Daoy (cell line): Measurements from ENCODE around the gene RASSF7. TPM values are rescaled to one million over a fixed set of nuclear protein-coding genes. Genes with fewer than 3 reads are reported as not detected.

ENCODE experiments used
- DNase-seq: peaks from one replicate; pipeline ENCODE4 v3.0.0-alpha.2; 2015; ENCODE audit warnings: low read depth
- total RNA-seq: library from RNA; depleted of rRNA; stranded (reverse); fragments of >200 nt; shearing (Covaris generic); gene quantifications from 2 replicates; pipeline ENCODE4 v1.2.3, GENCODE V29; 2014

RASSF7 gene
- total RNA-seq, 1 experiment from 2014 or later = 19.8 TPM

- no peak for DNase-seq
Measured at GRCh38 chr11:551596-551995, 9.2 kb upstream of the RASSF7 start.

- no peak for DNase-seq
Measured at GRCh38 chr11:553083-553987, 7.4 kb upstream of the RASSF7 start.

DNA sequence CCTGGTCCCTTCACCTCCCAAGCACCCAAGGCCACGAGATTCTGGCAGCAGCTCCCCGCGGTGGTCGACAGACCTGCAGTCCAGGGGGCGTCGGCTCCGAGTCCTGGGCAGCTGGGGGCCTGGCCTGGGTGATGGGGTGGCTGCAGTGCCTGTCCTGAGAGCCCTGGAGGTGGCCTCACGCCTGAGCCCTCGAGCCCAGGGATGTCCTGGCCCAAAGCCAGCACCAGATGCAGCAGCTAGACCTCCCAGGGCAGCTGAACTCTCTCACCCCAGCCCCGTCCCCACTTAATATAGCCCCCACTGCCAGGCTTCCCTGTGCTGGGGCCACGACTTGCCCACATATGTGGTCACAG lies 6.8 kb upstream of the RASSF7 start:
- DNase-seq = no peak

DNA sequence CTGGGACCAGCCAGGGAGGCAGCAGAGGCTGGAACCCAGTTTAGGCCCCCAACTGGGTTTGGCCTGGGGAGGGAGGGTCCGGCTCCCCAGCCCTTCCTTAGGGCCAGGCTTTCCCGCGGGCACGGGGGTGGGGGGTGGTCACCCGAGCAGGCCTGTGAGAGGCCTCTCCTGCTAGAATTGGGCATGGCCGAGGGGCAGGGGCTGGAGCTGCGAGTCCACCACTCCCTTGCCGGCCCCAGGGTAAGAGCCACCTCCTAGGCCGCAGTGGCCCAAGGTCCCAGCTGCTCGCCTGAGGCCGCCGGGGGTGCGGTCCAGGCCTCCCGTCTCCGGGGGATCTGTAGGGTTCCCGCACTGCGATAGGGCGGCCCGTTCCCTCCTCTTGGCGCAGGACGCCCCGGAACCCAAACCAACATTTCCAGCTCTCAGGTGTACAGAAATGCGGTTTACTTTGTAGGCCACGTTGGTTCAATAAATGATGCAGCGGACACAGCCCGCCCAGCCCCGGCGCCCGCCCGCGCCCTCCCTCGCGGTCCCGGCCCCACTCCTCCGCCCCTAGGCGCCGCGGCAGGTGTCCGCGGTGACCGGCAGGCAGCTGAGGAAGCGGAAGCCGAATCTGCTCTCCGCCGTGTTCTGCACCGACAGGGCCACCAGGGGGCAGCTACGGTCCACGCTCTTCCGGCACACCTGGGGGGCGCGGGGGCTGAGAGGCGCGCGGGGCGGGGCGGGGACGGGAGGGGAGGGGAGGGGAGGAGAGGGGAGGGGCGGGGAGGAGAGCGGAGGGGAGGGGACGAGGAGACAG lies 6.1 kb upstream of the RASSF7 start:
- DNase-seq = peak; percentile 77

DNA sequence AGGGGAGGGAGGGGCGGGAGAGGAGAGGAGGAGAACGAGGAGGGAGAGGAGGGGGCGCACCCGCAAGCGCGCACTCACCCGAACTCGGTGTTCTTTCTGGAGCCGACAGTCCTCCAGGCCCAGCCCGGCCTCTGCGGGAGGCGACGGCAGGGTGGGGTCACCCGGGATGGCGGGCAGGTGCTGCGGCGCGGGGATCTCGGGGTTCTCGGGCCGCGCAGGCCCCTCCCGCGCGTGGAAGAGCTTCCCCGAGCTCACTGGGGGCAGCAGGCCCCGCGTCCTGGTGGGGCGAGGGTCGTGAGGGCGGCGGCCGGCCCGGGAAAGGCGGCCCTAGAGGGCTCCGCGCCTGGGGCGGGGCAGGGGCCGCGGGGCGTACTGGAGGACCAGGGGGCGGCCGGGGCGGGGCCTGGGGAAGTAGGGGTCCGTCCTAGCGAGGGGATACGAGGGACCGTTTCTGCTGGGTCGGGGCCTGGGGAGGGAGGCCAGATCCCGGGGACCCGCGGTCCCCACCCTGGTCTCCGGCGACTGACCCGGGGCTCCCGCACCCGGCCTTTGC lies 5.5 kb upstream of the RASSF7 start:
- no peak for DNase-seq

GRCh38 chr11:555780-556661 lies 4.7 kb upstream of the RASSF7 start:
- DNase-seq = no peak

DNA sequence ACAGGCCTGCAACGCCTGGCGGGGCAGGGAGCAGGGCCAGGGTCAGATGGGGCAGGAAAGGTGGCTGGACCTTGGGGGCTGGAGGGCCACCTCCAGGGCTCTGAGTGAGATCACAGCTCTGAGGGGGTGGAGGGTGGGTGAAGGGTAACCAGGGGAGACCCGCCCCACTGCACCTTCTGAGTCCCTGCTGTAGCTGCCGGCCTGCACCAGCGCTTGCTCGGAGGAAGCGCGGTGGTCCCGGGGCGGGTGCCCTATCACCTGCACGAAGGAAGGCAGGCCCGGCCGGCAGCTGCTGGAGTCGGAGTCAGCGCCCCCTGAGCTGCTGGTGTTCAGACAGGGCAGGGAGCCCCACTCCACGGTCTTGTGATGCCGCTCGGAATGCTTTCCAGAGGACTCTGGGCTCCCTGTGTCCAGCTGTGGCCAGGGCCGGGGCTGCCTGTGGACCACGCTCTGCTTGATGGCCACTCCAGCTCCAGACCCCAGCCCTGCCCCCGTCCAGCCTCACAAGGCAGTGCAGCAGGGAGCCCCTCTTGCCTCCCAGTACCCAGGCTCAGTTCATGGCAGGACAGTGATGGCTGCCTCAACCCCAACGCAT lies 4.0 kb upstream of the RASSF7 start:
- no peak for DNase-seq

DNA sequence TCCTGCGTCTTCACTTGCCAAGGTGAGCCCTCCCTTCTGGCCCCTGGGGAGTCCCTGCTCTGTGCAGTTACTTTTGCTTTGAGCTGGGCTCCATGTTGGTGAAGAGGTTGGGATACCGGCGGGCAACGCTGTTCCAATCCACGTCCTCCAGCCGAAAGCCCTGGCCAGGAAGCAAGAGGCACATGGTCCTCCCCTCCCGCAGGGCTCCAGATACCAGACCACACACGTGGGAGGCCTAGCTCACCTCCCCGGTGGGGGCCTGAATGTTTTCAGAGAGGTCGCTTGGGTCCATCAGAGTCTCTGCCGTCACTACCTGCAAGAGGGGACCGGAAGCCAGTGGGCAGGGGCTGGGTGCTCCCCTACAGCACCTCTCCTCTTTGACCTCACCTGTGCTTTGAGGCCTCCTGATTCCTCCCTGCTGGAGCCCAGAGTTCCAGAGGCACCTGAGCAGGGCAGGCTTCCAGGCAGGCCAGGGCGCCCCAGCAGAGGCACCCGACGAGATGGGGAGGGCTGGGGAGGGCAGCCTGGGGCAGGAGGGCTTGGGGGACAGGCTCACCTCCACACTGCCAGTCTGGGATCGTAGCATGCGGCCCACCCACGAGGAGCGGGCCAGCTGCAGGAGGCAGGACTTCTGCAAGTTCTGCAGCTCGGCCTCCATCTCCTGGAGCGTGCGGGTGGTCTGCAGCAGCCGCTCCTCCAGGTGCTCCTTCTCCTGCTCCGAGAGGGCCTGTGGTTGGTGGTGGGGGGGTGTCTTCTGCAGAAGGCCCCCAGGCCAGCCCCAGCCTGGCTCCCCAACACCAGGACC lies 3.2 kb upstream of the RASSF7 start:
- DNase-seq = no peak

GRCh38 chr11:558503-558902 lies 2.3 kb upstream of the RASSF7 start:
- no peak for DNase-seq

- no peak for DNase-seq
Measured at GRCh38 chr11:559020-559620, 1.6 kb upstream of the RASSF7 start.

DNA sequence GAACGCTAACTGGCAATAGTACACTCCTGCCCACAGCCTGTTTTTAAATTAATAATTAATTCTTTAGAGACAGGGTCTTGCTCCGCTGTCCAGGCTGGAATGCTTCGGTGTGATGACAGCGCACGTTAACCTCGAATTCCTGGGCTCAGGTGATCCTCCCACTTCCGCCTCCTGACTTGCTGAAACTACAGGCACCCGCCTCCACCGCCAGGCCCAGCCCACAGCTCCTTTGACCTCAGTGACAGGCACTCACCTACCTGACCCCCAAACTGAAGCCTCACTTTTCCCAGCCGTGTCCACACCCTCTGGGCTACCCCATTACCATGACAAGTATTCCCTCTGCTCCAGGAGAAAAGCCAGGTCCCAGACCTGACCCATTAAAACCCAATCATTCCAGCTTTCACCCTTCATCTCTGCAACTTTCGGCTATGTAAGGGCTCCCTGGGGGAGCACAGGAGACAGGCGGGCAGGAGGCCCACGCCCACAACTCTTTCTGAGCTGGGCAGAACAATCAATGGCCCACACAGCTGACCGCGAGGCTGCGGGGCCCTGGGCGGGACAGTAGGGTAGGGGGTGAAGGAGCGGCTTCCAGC lies 962 bp upstream of the RASSF7 start:
- no peak for DNase-seq

DNA sequence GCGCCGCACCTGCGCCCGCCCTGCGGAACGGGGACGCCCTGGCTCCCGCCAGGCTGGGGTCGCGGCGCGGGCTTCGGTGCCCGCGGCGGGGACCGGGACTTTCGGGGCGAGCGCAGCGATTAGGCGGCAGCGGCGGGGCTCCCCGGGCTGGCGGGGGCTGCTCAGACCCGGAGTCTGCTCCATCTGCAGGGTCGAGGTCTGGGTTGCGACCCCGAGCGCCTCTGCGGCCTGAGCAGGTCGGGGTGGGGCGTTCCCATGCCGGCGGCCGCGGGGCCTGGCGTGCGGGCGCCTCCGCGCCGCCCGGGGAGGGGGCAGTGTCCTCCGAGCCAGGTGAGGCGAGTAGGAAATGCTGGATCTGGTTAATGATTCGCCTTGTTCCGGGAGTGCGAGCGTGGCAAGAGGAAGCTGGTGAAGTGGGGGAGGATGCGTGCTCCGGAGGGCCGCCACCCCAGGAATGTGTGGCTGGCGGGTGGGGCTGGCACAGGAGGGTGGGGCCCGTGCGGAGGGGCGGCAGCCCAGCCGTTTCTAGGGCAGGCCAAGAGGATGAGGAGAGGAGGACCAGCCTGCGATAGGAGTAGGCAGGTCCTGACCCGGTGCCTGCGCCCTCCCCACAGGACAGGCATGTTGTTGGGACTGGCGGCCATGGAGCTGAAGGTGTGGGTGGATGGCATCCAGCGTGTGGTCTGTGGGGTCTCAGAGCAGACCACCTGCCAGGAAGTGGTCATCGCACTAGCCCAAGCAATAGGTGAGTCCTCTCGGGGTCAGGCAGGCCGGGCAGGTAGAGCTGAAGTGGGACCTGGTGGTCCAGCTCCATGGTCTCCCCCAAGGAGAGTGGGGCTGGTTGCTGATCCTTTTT lies 606 bp downstream of the RASSF7 start:
- peak; percentile 63 for DNase-seq

DNA sequence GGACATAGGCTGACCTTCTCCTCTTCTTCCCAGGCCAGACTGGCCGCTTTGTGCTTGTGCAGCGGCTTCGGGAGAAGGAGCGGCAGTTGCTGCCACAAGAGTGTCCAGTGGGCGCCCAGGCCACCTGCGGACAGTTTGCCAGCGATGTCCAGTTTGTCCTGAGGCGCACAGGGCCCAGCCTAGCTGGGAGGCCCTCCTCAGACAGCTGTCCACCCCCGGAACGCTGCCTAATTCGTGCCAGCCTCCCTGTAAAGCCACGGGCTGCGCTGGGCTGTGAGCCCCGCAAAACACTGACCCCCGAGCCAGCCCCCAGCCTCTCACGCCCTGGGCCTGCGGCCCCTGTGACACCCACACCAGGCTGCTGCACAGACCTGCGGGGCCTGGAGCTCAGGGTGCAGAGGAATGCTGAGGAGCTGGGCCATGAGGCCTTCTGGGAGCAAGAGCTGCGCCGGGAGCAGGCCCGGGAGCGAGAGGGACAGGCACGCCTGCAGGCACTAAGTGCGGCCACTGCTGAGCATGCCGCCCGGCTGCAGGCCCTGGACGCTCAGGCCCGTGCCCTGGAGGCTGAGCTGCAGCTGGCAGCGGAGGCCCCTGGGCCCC lies 1.4 kb downstream of the RASSF7 start:
- DNase-seq = no peak

DNA sequence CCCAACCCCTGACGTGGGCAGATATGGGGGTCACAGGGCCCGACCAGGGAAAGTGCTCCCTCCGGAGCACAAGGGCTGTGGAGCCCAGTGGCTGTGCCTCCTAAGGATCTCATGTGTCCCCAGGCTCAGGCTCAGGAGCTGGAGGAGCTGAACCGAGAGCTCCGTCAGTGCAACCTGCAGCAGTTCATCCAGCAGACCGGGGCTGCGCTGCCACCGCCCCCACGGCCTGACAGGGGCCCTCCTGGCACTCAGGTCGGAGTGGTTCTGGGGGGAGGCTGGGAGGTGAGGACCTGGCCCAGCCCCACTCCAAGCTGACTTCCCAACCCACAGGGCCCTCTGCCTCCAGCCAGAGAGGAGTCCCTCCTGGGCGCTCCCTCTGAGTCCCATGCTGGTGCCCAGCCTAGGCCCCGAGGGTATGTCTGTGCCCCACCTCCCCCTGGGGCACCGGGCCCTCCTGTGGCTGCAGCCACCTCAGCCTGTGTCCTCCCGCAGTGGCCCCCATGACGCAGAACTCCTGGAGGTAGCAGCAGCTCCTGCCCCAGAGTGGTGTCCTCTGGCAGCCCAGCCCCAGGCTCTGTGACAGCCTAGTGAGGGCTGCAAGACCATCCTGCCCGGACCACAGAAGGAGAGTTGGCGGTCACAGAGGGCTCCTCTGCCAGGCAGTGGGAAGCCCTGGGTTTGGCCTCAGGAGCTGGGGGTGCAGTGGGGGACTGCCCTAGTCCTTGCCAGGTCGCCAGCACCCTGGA lies 2.5 kb downstream of the RASSF7 start:
- no peak for DNase-seq

DNA sequence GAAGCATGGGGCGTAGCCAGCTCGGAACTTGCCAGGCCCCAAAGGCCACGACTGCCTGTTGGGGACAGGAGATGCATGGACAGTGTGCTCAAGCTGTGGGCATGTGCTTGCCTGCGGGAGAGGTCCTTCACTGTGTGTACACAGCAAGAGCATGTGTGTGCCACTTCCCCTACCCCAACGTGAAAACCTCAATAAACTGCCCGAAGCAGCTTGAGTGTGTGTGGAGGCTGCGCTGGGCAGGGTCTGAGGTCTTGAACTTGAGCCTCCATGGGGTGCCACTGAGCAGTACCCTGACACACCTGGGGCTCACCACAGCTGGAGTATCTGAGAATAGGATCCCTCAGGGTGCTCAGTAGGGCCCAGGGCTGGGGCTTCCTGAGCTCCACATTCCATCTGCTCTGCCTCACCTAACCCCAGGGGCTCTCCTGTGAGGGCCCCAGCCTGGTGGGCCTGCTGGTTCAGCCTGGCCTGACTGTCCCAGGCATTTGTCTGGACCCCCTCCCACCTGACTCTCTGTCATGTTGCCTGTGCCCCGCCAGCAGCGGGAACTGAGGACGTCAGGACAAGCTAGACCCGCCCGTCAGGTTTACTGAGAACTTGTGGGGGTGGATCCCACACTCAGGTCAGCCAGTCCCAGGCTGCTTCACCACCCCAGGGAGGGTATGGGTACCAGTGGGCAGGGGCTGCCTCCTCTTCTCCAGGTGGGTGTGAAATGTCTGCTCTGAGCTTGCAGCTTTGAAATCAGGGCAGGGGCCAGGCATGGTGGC lies 3.2 kb downstream of the RASSF7 start:
- no peak for DNase-seq

- no peak for DNase-seq
Measured at GRCh38 chr11:565921-566509, 5.2 kb downstream of the RASSF7 start.
